H1 (cell line): Measurements from ENCODE around the gene ATP1B3. TPM values are rescaled to one million over a fixed set of nuclear protein-coding genes. Genes with fewer than 3 reads are reported as not detected.

Experiments
- CTCF ChIA-PET: fragments of 300-600 bp; sonication (Branson Sonifier 250); formaldehyde crosslinking; loops from one replicate; lab custom pipeline; 2021; ENCODE audit not compliant: partially characterized antibody; lab: Charles Lee
- POLR2A ChIA-PET: fragments of 300-600 bp; sonication (Branson Sonifier 250); formaldehyde crosslinking; loops from one replicate; lab custom pipeline; 2021; ENCODE audit warnings: inconsistent platforms; ENCODE audit not compliant: partially characterized antibody; lab: Charles Lee
- DNase-seq, 2 experiments: peaks; one replicate each; pipeline versions ENCODE4 v3.0.0 to v3.0.0-alpha.2; 2010 to 2022; ENCODE audit warnings: low spot score in 2 of 2, low read depth in 1 of 2, mixed read lengths in 1 of 2
- FAIRE-seq: peaks from 2 replicates; lab custom pipeline; 2011; peaks lifted over from hg19 to GRCh38; lab: Jason Lieb, UNC
- H2AFZ ChIP-seq: 2 replicates; pipeline ENCODE4 v1.8.1; 2012; ENCODE audit warnings: low read length, inconsistent platforms
- H2AK5ac ChIP-seq: 2 replicates; pipeline ENCODE4 v1.6.1; 2013; ENCODE audit warnings: low read depth, low read length
- H2BK120ac ChIP-seq: replicated peaks from 2 replicates; pipeline ENCODE3; 2013; ENCODE audit warnings: low read depth, low read length, inconsistent platforms
- H2BK12ac ChIP-seq: 2 replicates; pipeline ENCODE4 v1.6.1; 2013; ENCODE audit warnings: low read depth, low read length
- H2BK15ac ChIP-seq: 2 replicates; pipeline ENCODE4 v1.6.1; 2013; ENCODE audit warnings: low read length
- H2BK20ac ChIP-seq: 2 replicates; pipeline ENCODE4 v1.6.1; 2013; ENCODE audit warnings: low read length
- H2BK5ac ChIP-seq: 2 replicates; pipeline ENCODE4 v1.6.1; 2013; ENCODE audit warnings: low read depth, low read length
- H3K14ac ChIP-seq: 2 replicates; pipeline ENCODE4 v1.6.1; 2013; ENCODE audit warnings: inconsistent platforms; ENCODE audit not compliant: insufficient read length
- H3K18ac ChIP-seq: 2 replicates; pipeline ENCODE4 v1.6.1; 2013; ENCODE audit warnings: low read length; ENCODE audit errors: extremely low read depth
- H3K23ac ChIP-seq: 2 replicates; pipeline ENCODE4 v1.6.1; 2013; ENCODE audit warnings: inconsistent platforms; ENCODE audit not compliant: insufficient read length
- H3K23me2 ChIP-seq: 2 replicates; pipeline ENCODE4 v1.6.1; 2013; ENCODE audit warnings: low read depth, low read length
- H3K27ac ChIP-seq: 2 replicates; pipeline ENCODE4 v1.6.1; 2011; ENCODE audit warnings: low read depth, low read length, inconsistent platforms
- H3K27me3 ChIP-seq, 4 experiments: replicated peaks in 1 of 4; 1 replicate in 1 of 4; 2 replicates in 3 of 4; pipeline versions ENCODE4 v1.6.1 to v1.8.1; 2011 to 2013; ENCODE audit warnings: low read length in 3 of 4, mild to moderate bottlenecking in 3 of 4, inconsistent platforms in 2 of 4, mixed read lengths in 2 of 4, moderate library complexity in 1 of 4; ENCODE audit not compliant: control insufficient read depth in 3 of 4, insufficient read depth in 3 of 4; ENCODE audit errors: extremely low read depth in 1 of 4
- H3K36me3 ChIP-seq, 4 experiments: 2 replicates each; pipeline versions ENCODE4 v1.6.1 to v1.8.1; 2011 to 2013; ENCODE audit warnings: mild to moderate bottlenecking in 4 of 4, low read length in 3 of 4, moderate library complexity in 2 of 4, control low read depth in 1 of 4, inconsistent platforms in 1 of 4; ENCODE audit not compliant: insufficient read depth in 4 of 4, control insufficient read depth in 2 of 4
- H3K4ac ChIP-seq: replicated peaks from 2 replicates; pipeline ENCODE3; 2013; ENCODE audit warnings: low read length, low read depth, mixed read lengths, inconsistent platforms; ENCODE audit not compliant: insufficient read length
- H3K4me1 ChIP-seq, 4 experiments: replicated peaks in 1 of 4; 1 replicate in 1 of 4; 2 replicates in 3 of 4; pipeline versions ENCODE4 v1.6.1 to v1.8.1; 2011 to 2013; ENCODE audit warnings: low read length in 3 of 4, inconsistent platforms in 2 of 4, mixed read lengths in 1 of 4; ENCODE audit not compliant: insufficient read depth in 4 of 4, control insufficient read depth in 3 of 4
- H3K4me2 ChIP-seq, 2 experiments: 2 replicates each; pipeline versions ENCODE4 v1.6.1 to v1.8.1; 2011 to 2013; ENCODE audit warnings: low read depth in 2 of 2, low read length in 2 of 2, control low read depth in 1 of 2, inconsistent platforms in 1 of 2, mild to moderate bottlenecking in 1 of 2; ENCODE audit not compliant: insufficient read depth in 1 of 2
- H3K4me3 ChIP-seq, 4 experiments: fragments of 200-600, 300-600 bp in 1 of 4; sonication (generic), shearing (Covaris generic), sonication (Bioruptor Twin) in 1 of 4; 2 replicates each; pipeline versions ENCODE4 v1.5.1 to v1.8.1; 2011 to 2016; ENCODE audit warnings: low read length in 4 of 4, low read depth in 3 of 4, control low read depth in 2 of 4, inconsistent platforms in 2 of 4, mild to moderate bottlenecking in 2 of 4, mixed read lengths in 1 of 4, moderate library complexity in 1 of 4; ENCODE audit not compliant: insufficient read depth in 2 of 4; ENCODE audit errors: extremely low read depth in 1 of 4
- H3K56ac ChIP-seq: replicated peaks from 2 replicates; pipeline ENCODE3; 2013; ENCODE audit warnings: low read depth, mild to moderate bottlenecking, mixed read lengths, low read length, inconsistent platforms; ENCODE audit not compliant: insufficient read length
- H3K79me1 ChIP-seq: 2 replicates; pipeline ENCODE4 v1.6.1; 2013; ENCODE audit warnings: low read depth, low read length, control low read depth
- H3K79me2 ChIP-seq, 2 experiments: 2 replicates each; pipeline versions ENCODE4 v1.6.1 to v1.8.1; 2012 to 2013; ENCODE audit warnings: low read length in 2 of 2, mild to moderate bottlenecking in 2 of 2, inconsistent platforms in 1 of 2; ENCODE audit not compliant: insufficient read depth in 2 of 2, control insufficient read depth in 1 of 2
- H3K9ac ChIP-seq, 4 experiments: replicated peaks in 1 of 4; 1 replicate in 1 of 4; 2 replicates in 3 of 4; pipeline versions ENCODE4 v1.6.1 to v1.8.1; 2011 to 2013; ENCODE audit warnings: low read depth in 3 of 4, low read length in 3 of 4, control low read depth in 2 of 4, mild to moderate bottlenecking in 2 of 4, moderate library complexity in 2 of 4, inconsistent platforms in 1 of 4; ENCODE audit errors: extremely low read depth in 1 of 4
- H3K9me3 ChIP-seq, 2 experiments: 2 replicates each; pipeline versions ENCODE4 v1.6.1 to v1.8.1; 2012 to 2013; ENCODE audit warnings: mild to moderate bottlenecking in 2 of 2, moderate library complexity in 2 of 2, control low read depth in 1 of 2, inconsistent platforms in 1 of 2, low read depth in 1 of 2, low read length in 1 of 2, mixed read lengths in 1 of 2; ENCODE audit not compliant: insufficient read depth in 2 of 2
- H4K20me1 ChIP-seq, 2 experiments: replicated peaks in 1 of 2; 2 replicates each; pipeline versions ENCODE3 to v1.8.1; 2011 to 2013; ENCODE audit warnings: inconsistent platforms in 2 of 2, low read length in 2 of 2, mild to moderate bottlenecking in 1 of 2; ENCODE audit not compliant: insufficient read depth in 2 of 2, control insufficient read depth in 1 of 2
- H4K5ac ChIP-seq: 2 replicates; pipeline ENCODE4 v1.6.1; 2013; ENCODE audit warnings: low read length, low read depth, mixed read lengths, inconsistent platforms; ENCODE audit not compliant: insufficient read length
- H4K8ac ChIP-seq: 2 replicates; pipeline ENCODE4 v1.8.0; 2013; ENCODE audit warnings: mild to moderate bottlenecking, moderate library complexity, low read length, inconsistent platforms; ENCODE audit not compliant: insufficient read depth; ENCODE audit errors: extremely low read depth
- H4K91ac ChIP-seq: replicated peaks from 2 replicates; pipeline ENCODE3; 2013; ENCODE audit warnings: low read length, mixed read lengths, inconsistent platforms; ENCODE audit not compliant: insufficient read length
- CHD2 ChIP-seq: IDR thresholded peaks from 2 replicates; pipeline ENCODE4 v1.6.1; 2012; ENCODE audit warnings: low read length, improper control_type of control experiment
- CTCF ChIP-seq, 3 experiments: IDR thresholded peaks; 1 replicate in 2 of 3; 2 replicates in 1 of 3; pipeline versions ENCODE4 v1.5.1 to v1.6.1; 2011; ENCODE audit warnings: low read length in 3 of 3, mild to moderate bottlenecking in 3 of 3, inconsistent platforms in 2 of 3, low read depth in 1 of 3, moderate library complexity in 1 of 3; ENCODE audit not compliant: insufficient read depth in 1 of 3; ENCODE audit errors: control extremely low read depth in 1 of 3
- FOSL1 ChIP-seq: IDR thresholded peaks from 2 replicates; pipeline ENCODE4 v1.6.1; 2011; ENCODE audit warnings: mild to moderate bottlenecking, low read depth, low read length, moderate library complexity; ENCODE audit not compliant: insufficient read depth
- NANOG ChIP-seq: IDR thresholded peaks from 2 replicates; pipeline ENCODE4 v1.6.1; 2011; ENCODE audit warnings: low read length, low read depth, mild to moderate bottlenecking, inconsistent platforms; ENCODE audit not compliant: insufficient read depth, poor library complexity, severe bottlenecking
- NRF1 ChIP-seq: IDR thresholded peaks from 2 replicates; pipeline ENCODE4 v1.6.1; 2011; ENCODE audit warnings: mild to moderate bottlenecking, low read depth, low read length, improper control_type of control experiment
- POLR2AphosphoS5 ChIP-seq: IDR thresholded peaks from 2 replicates; pipeline ENCODE4 v1.6.1; 2011; ENCODE audit warnings: low read depth, low read length
- RAD21 ChIP-seq, 2 experiments: IDR thresholded peaks in 1 of 2; conservative IDR thresholded peaks in 1 of 2; 2 replicates each; pipeline ENCODE4 v1.6.1; 2011; ENCODE audit warnings: low read depth in 2 of 2, low read length in 2 of 2, improper control_type of control experiment in 1 of 2, inconsistent platforms in 1 of 2, mild to moderate bottlenecking in 1 of 2, moderate library complexity in 1 of 2
- RFX5 ChIP-seq: IDR thresholded peaks from 2 replicates; pipeline ENCODE4 v1.6.1; 2011; ENCODE audit warnings: low read depth, low read length, improper control_type of control experiment, borderline replicate concordance
- SP1 ChIP-seq: IDR thresholded peaks from 2 replicates; pipeline ENCODE4 v1.6.1; 2011; ENCODE audit warnings: low read depth, low read length
- WGBS, 2 experiments: shearing (Covaris generic) in 1 of 2; methylation state at CpG; one replicate each; pipeline versions ENCODE4 v1.1.6 to v1.1.7; 2013 to 2015; ENCODE audit warnings: low lambda C conversion rate in 2 of 2, mixed read lengths in 2 of 2, inconsistent platforms in 1 of 2, low coverage in 1 of 2, missing lambda C conversion rate in 1 of 2; ENCODE audit not compliant: insufficient replicate concordance in 2 of 2, insufficient coverage in 1 of 2, insufficient read length in 1 of 2; ENCODE audit errors: extremely low coverage in 1 of 2, missing lambda C conversion rate in 1 of 2; 5-methylcytosine and 5-hydroxymethylcytosine counted together
- polyA plus RNA-seq, 7 experiments: library from polyadenylated mRNA; depleted of rRNA in 3 of 7; stranded (reverse) in 5 of 7; unstranded in 2 of 7; fragments of >200 nt in 5 of 7; fragments of 200-250 nt in 2 of 7; gene quantifications; 1 replicate in 5 of 7; 2 replicates in 1 of 7; 4 replicates in 1 of 7; pipeline versions ENCODE4 v1.2.1 to v1.2.3, GENCODE V29; 2011 to 2013; ENCODE audit warnings: missing spikeins in 2 of 7, mixed read lengths in 2 of 7
- total RNA-seq: library from RNA; stranded (reverse); fragmentation: NEBNext Ultra II Directional; extraction: Animal tissue kit (Norgen Biotek cat#: 25700); gene quantifications from 2 replicates; pipeline ENCODE4 v1.2.1, GENCODE V29; 2021

ATP1B3 gene
- total and polyA plus RNA-seq, 2 of the 8 experiments (the other 6 are each of a cell fraction or from before 2014, with no cell fraction given) = 233 to 342 TPM

- Histone ChIP-seq H2BK12ac (no peak overlapping the region), H3K9me3 (no peaks in the 10 kb centered on the region), H2BK120ac (no peak overlapping the region), H4K91ac (no peak overlapping the region), H3K36me3 (peaks cover 0 to 8% (median 1%) of the 10 kb centered on the region in 4 experiments; a peak in 1 of 8 replicates), H3K4me2 (no peak overlapping the region), H3K56ac (no peak overlapping the region), H4K20me1 (peaks cover 0 to 2% of the 10 kb centered on the region in 2 experiments), H3K23me2 (no peaks in the 10 kb centered on the region), H3K18ac (no peak overlapping the region), H4K5ac (no peak overlapping the region), H3K79me2 (no peaks in the 10 kb centered on the region), H3K27ac (no peak overlapping the region), H3K23ac (no peak overlapping the region), H2AFZ (no peak overlapping the region), H3K4me1 (no peaks in the 10 kb centered on the region; a peak in 1 of 7 replicates), H4K8ac (no peak overlapping the region), H3K9ac (no peak overlapping the region), H2BK20ac (no peak overlapping the region), H3K79me1 (no peaks in the 10 kb centered on the region; the same call in 1 of the 2 replicates), H2BK15ac (no peak overlapping the region), H3K14ac (no peak overlapping the region), H3K4ac (no peak overlapping the region), H2AK5ac (no peak overlapping the region), H2BK5ac (no peak overlapping the region), H3K27me3 (no peaks in the 10 kb centered on the region), H3K4me3 (no peak overlapping the region)
- CTCF ChIA-PET = interaction anchor here (0.6 to 1.4 kb wide), 5 partner anchors 9 to 334 kb away, joined by 3 to 4 read pairs (median 3); no protein-coding TSS in a partner anchor
- POLR2A ChIA-PET = interaction anchor here (0.5 to 0.8 kb wide), 2 partner anchors 13 to 64 kb away, joined by 3 read pairs; no protein-coding TSS in a partner anchor
- WGBS, 2 experiments = 92% methylated on average over 16 of the region's 16 CpGs; no CpG with 5 or more reads in 1 of the 2 experiments
- FAIRE-seq = no peak
- peak in 1 of 2 experiments; percentile 53 for DNase-seq
- TF ChIP-seq FOSL1 (no peak), RFX5 (no peak), NANOG (no peak), SP1 (no peak), POLR2AphosphoS5 (peak; percentile 24; the same call in 1 of the 2 replicates), CTCF (IDR thresholded peaks at IDR 0.05; ENCODE audit: control extremely low read depth in 1 of 3, insufficient read depth in 1 of 3, low read depth in 1 of 3, low read length in 3 of 3) (peak in 2 of 3 experiments; percentile 7 to 16; a peak in 2 of 4 replicates), RAD21 (IDR thresholded peaks at IDR 0.05 in 1 of 2, conservative IDR thresholded peaks at IDR 0.05 in 1 of 2; ENCODE audit: low read depth in 2 of 2, low read length in 2 of 2) (peak; percentile 25 to 28; a peak in 1 of 4 replicates), NRF1 (no peak), CHD2 (no peak)
Measured at GRCh38 chr3:141945726-141946485, 69.5 kb downstream of the ATP1B3 start.
